ENCODE measurements around the gene VPS35L.

The VPS35L gene

GRCh38 chr16:19599968-19600716 is 44.6 kb downstream of the VPS35L start:
- no peak for DNase-seq

GRCh38 chr16:19601083-19601976 is 45.8 kb downstream of the VPS35L start:
- DNase-seq = no peak

- DNase-seq = no peak
Measured at GRCh38 chr16:19604911-19605310, 49.4 kb downstream of the VPS35L start.

- DNase-seq = no peak
Measured at GRCh38 chr16:19605701-19606100, 50.2 kb downstream of the VPS35L start.

GRCh38 chr16:19607616-19608280 is 52.2 kb downstream of the VPS35L start:
- DNase-seq = no peak

GRCh38 chr16:19609359-19609758 is 53.9 kb downstream of the VPS35L start:
- no peak for DNase-seq

- no peak for DNase-seq
Measured at GRCh38 chr16:19610200-19610599, 54.7 kb downstream of the VPS35L start.

- DNase-seq = no peak
Measured at GRCh38 chr16:19613834-19614233, 58.3 kb downstream of the VPS35L start.

GRCh38 chr16:19616241-19616640 is 60.7 kb downstream of the VPS35L start:
- DNase-seq = no peak

- DNase-seq = no peak
Measured at GRCh38 chr16:19618876-19619275, 63.4 kb downstream of the VPS35L start.

- no peak for DNase-seq
Measured at GRCh38 chr16:19621445-19621844, 65.9 kb downstream of the VPS35L start.

GRCh38 chr16:19625039-19625438 is 69.5 kb downstream of the VPS35L start:
- no peak for DNase-seq

GRCh38 chr16:19636436-19637267 is 81.1 kb downstream of the VPS35L start:
- no peak for DNase-seq

- DNase-seq = no peak
Measured at GRCh38 chr16:19639986-19640421, 84.5 kb downstream of the VPS35L start.

- DNase-seq = no peak
Measured at GRCh38 chr16:19642501-19642900, 87.0 kb downstream of the VPS35L start.

- no peak for DNase-seq
Measured at GRCh38 chr16:19644877-19645276, 89.4 kb downstream of the VPS35L start.

- no peak for DNase-seq
Measured at GRCh38 chr16:19645557-19645981, 90.1 kb downstream of the VPS35L start.

GRCh38 chr16:19649980-19650379 is 94.5 kb downstream of the VPS35L start:
- no peak for DNase-seq

- no peak for DNase-seq
Measured at GRCh38 chr16:19654147-19654546, 98.6 kb downstream of the VPS35L start.

GRCh38 chr16:19655242-19655777 is 99.8 kb downstream of the VPS35L start:
- DNase-seq = no peak

- no peak for DNase-seq
Measured at GRCh38 chr16:19657831-19658230, 102.3 kb downstream of the VPS35L start.

- no peak for DNase-seq
Measured at GRCh38 chr16:19659554-19659953, 104.1 kb downstream of the VPS35L start.
